Liver (tissue), 9 donors: ENCODE data around the gene BEAN1. TPM values are rescaled to one million over a fixed set of nuclear protein-coding genes. Genes with fewer than 3 reads are reported as not detected.

Experiments used
- DNase-seq: peaks from one replicate; pipeline ENCODE4 v3.0.0-alpha.2; 2017; ENCODE audit warnings: low spot score
- H3K27ac ChIP-seq, 2 donors: one replicate each; pipeline ENCODE4 v1.7.0; 2013; ENCODE audit warnings: inconsistent platforms in 2 of 2, low read length in 2 of 2, control low read depth in 1 of 2, low read depth in 1 of 2, mild to moderate bottlenecking in 1 of 2
- H3K27me3 ChIP-seq, 4 donors: one replicate each; pipeline versions ENCODE4 v1.6.1 to v1.7.0; 2013; ENCODE audit warnings: low read length in 3 of 4, inconsistent platforms in 1 of 4, mild to moderate bottlenecking in 1 of 4, moderate library complexity in 1 of 4; ENCODE audit not compliant: control insufficient read depth in 4 of 4, insufficient read depth in 4 of 4
- H3K36me3 ChIP-seq, 4 donors: one replicate each; pipeline versions ENCODE4 v1.6.1 to v1.7.0; 2013; ENCODE audit warnings: low read length in 3 of 4, mild to moderate bottlenecking in 3 of 4, low read depth in 1 of 4, moderate library complexity in 1 of 4; ENCODE audit not compliant: control insufficient read depth in 4 of 4, insufficient read depth in 3 of 4
- H3K4me1 ChIP-seq, 4 donors: one replicate each; pipeline versions ENCODE4 v1.6.1 to v1.7.0; 2013; ENCODE audit warnings: low read length in 3 of 4, mild to moderate bottlenecking in 3 of 4, moderate library complexity in 1 of 4; ENCODE audit not compliant: control insufficient read depth in 4 of 4, insufficient read depth in 4 of 4
- H3K4me3 ChIP-seq, 3 donors: one replicate each; pipeline versions ENCODE4 v1.6.1 to v1.7.0; 2013; ENCODE audit warnings: low read length in 3 of 3, control low read depth in 1 of 3, low read depth in 1 of 3, mild to moderate bottlenecking in 1 of 3
- H3K9ac ChIP-seq, 2 donors: one replicate each; pipeline ENCODE4 v1.7.0; 2013; ENCODE audit warnings: low read length in 2 of 2, mild to moderate bottlenecking in 2 of 2, moderate library complexity in 2 of 2, control low read depth in 1 of 2, low read depth in 1 of 2
- H3K9me3 ChIP-seq, 4 donors: one replicate each; pipeline versions ENCODE4 v1.6.1 to v1.7.0; 2013; ENCODE audit warnings: low read length in 3 of 4; ENCODE audit not compliant: control insufficient read depth in 4 of 4
- EGR1 ChIP-seq, 2 donors: IDR thresholded peaks; 2 replicates each; pipeline ENCODE4 v1.6.1; 2016 to 2018; ENCODE audit warnings: antibody characterized with exemption in 2 of 2, low read depth in 2 of 2
- FOXA1 ChIP-seq: IDR thresholded peaks from 2 replicates; pipeline ENCODE4 v1.6.1; 2016; ENCODE audit warnings: antibody characterized with exemption
- FOXA2 ChIP-seq: IDR thresholded peaks from 2 replicates; pipeline ENCODE4 v1.6.1; 2016; ENCODE audit warnings: antibody characterized with exemption
- GABPA ChIP-seq, 2 donors: IDR thresholded peaks in 1 of 2; conservative IDR thresholded peaks in 1 of 2; 2 replicates each; pipeline ENCODE4 v1.6.1; 2016; ENCODE audit warnings: antibody characterized with exemption in 2 of 2, mild to moderate bottlenecking in 1 of 2, moderate library complexity in 1 of 2
- HNF4A ChIP-seq, 2 donors: conservative IDR thresholded peaks; 2 replicates each; pipeline ENCODE4 v1.6.1; 2016; ENCODE audit warnings: antibody characterized with exemption in 2 of 2, mild to moderate bottlenecking in 2 of 2
- HNF4G ChIP-seq: IDR thresholded peaks from 2 replicates; pipeline ENCODE4 v1.6.1; 2016; ENCODE audit warnings: antibody characterized with exemption
- JUND ChIP-seq, 2 donors: IDR thresholded peaks; 2 replicates each; pipeline ENCODE4 v1.6.1; 2016; ENCODE audit warnings: antibody characterized with exemption in 2 of 2
- NR2F2 ChIP-seq: IDR thresholded peaks from 2 replicates; pipeline ENCODE4 v1.6.1; 2016; ENCODE audit warnings: antibody characterized with exemption
- RAD21 ChIP-seq, 2 donors: IDR thresholded peaks; 2 replicates each; pipeline ENCODE4 v1.6.1; 2016; ENCODE audit warnings: antibody characterized with exemption in 2 of 2, mild to moderate bottlenecking in 2 of 2
- REST ChIP-seq: IDR thresholded peaks from 2 replicates; pipeline ENCODE4 v1.6.1; 2016; ENCODE audit warnings: antibody characterized with exemption, mild to moderate bottlenecking
- RXRA ChIP-seq, 2 donors: IDR thresholded peaks; 2 replicates each; pipeline ENCODE4 v1.6.1; 2017 to 2018; ENCODE audit warnings: antibody characterized with exemption in 2 of 2, mild to moderate bottlenecking in 1 of 2
- SP1 ChIP-seq: IDR thresholded peaks from 2 replicates; pipeline ENCODE4 v1.6.1; 2018; ENCODE audit warnings: antibody characterized with exemption, mild to moderate bottlenecking
- TAF1 ChIP-seq: conservative IDR thresholded peaks from 2 replicates; pipeline ENCODE4 v1.6.1; 2016; ENCODE audit warnings: antibody characterized with exemption, mild to moderate bottlenecking
- YY1 ChIP-seq: IDR thresholded peaks from 2 replicates; pipeline ENCODE4 v1.6.1; 2016; ENCODE audit warnings: antibody characterized with exemption, mild to moderate bottlenecking
- WGBS: extraction: QIAGEN DNeasy Blood & Tissue Kit; methylation state at CpG from one replicate; pipeline ENCODE4 v1.1.7; 2013; 5-methylcytosine and 5-hydroxymethylcytosine counted together
- polyA plus RNA-seq, 2 donors: library from polyadenylated mRNA; stranded (reverse) in 1 of 2; unstranded in 1 of 2; fragments of 200-250 nt in 1 of 2; fragments of >200 nt in 1 of 2; fragmentation: Nextera tagmentation in 1 of 2; extraction: Ambion mirVana in 1 of 2; gene quantifications; one replicate each; pipeline versions ENCODE4 v1.2.1 to v1.2.3, GENCODE V29; 2013 to 2015
- total RNA-seq, 2 donors: library from RNA; depleted of rRNA; stranded (reverse); fragments of >200 nt; gene quantifications; one replicate each; pipeline ENCODE4 v1.2.3, GENCODE V29; 2014
- TF ChIP-seq, protein P1 (sequence below): IDR thresholded peaks from 2 replicates; pipeline ENCODE4 v1.6.1; 2016; ENCODE audit warnings: antibody characterized with exemption
- TF ChIP-seq, protein P2 (sequence below): IDR thresholded peaks from 2 replicates; pipeline ENCODE4 v1.6.1; 2016; ENCODE audit warnings: antibody characterized with exemption
- TF ChIP-seq, protein P3 (sequence below): fragments of 150-350 bp; IDR thresholded peaks from 2 replicates; pipeline ENCODE4 v1.5.1; 2017; ENCODE audit warnings: improper control_type of control experiment, low read depth, low read length; ENCODE audit not compliant: missing input control
- TF ChIP-seq, protein P4 (sequence below): IDR thresholded peaks from 2 replicates; pipeline ENCODE4 v1.6.1; 2016; ENCODE audit warnings: antibody characterized with exemption
- donor health status: healthy.
- donor health status: healthy.
- donor health status: healthy.
- donor health status: healthy.
- donor health status: healthy.

BEAN1 gene
- total and polyA plus RNA-seq, 4 donors, result 0.22 to 0.99 (median 0.25) TPM; not detected in 1

DNA sequence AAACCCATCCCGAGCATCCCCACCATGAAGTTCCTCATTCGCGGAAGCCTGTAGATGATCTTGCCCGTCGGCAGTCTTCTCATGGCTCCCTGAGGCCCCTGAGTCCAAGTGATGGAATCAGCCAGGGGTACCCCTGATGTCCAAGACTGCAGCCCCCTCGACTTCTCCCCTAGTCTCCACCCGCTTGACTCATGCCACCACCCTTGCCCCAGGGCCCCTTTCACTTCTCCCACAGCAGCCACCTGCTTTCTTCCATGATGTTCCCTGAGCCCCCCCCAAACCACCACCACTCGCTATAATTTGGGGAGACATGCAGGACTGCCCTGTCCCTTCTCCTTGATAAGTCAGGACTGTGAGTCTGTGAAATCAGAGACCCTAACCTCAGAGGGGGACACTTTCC is 11.4 kb downstream of the BEAN1 start:
- Histone ChIP-seq H3K4me1 (no peaks in the 10 kb centered on the region), H3K36me3 (no peaks in the 10 kb centered on the region), H3K9me3 (no peaks in the 10 kb centered on the region), H3K9ac (no peak overlapping the region), H3K27me3 (no peaks in the 10 kb centered on the region), H3K27ac (no peak overlapping the region), H3K4me3 (no peak overlapping the region)
- TF ChIP-seq, protein P1, sequence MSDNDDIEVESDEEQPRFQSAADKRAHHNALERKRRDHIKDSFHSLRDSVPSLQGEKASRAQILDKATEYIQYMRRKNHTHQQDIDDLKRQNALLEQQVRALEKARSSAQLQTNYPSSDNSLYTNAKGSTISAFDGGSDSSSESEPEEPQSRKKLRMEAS, result no peak
- TF ChIP-seq HNF4G (no peak), FOXA2 (no peak), EGR1 (IDR thresholded peaks at IDR 0.05; ENCODE audit: low read depth in 2 of 2) (no peak), GABPA (IDR thresholded peaks at IDR 0.05 in 1 of 2, conservative IDR thresholded peaks at IDR 0.05 in 1 of 2) (no peak), SP1 (no peak), REST (no peak), HNF4A (conservative IDR thresholded peaks at IDR 0.05) (no peak), FOXA1 (no peak), YY1 (no peak), NR2F2 (no peak), JUND (IDR thresholded peaks at IDR 0.05) (no peak), RAD21 (IDR thresholded peaks at IDR 0.05) (no peak), RXRA (IDR thresholded peaks at IDR 0.05) (no peak), TAF1 (no peak)
- TF ChIP-seq, protein P2, sequence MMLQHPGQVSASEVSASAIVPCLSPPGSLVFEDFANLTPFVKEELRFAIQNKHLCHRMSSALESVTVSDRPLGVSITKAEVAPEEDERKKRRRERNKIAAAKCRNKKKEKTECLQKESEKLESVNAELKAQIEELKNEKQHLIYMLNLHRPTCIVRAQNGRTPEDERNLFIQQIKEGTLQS, result no peak
- TF ChIP-seq, protein P3, sequence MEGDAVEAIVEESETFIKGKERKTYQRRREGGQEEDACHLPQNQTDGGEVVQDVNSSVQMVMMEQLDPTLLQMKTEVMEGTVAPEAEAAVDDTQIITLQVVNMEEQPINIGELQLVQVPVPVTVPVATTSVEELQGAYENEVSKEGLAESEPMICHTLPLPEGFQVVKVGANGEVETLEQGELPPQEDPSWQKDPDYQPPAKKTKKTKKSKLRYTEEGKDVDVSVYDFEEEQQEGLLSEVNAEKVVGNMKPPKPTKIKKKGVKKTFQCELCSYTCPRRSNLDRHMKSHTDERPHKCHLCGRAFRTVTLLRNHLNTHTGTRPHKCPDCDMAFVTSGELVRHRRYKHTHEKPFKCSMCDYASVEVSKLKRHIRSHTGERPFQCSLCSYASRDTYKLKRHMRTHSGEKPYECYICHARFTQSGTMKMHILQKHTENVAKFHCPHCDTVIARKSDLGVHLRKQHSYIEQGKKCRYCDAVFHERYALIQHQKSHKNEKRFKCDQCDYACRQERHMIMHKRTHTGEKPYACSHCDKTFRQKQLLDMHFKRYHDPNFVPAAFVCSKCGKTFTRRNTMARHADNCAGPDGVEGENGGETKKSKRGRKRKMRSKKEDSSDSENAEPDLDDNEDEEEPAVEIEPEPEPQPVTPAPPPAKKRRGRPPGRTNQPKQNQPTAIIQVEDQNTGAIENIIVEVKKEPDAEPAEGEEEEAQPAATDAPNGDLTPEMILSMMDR, result no peak
- TF ChIP-seq, protein P4, sequence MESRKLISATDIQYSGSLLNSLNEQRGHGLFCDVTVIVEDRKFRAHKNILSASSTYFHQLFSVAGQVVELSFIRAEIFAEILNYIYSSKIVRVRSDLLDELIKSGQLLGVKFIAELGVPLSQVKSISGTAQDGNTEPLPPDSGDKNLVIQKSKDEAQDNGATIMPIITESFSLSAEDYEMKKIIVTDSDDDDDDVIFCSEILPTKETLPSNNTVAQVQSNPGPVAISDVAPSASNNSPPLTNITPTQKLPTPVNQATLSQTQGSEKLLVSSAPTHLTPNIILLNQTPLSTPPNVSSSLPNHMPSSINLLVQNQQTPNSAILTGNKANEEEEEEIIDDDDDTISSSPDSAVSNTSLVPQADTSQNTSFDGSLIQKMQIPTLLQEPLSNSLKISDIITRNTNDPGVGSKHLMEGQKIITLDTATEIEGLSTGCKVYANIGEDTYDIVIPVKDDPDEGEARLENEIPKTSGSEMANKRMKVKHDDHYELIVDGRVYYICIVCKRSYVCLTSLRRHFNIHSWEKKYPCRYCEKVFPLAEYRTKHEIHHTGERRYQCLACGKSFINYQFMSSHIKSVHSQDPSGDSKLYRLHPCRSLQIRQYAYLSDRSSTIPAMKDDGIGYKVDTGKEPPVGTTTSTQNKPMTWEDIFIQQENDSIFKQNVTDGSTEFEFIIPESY, result no peak
- 91% methylated on average over 8 of the region's 8 CpGs for WGBS
- DNase-seq, result no peak
